ENCODE data around the gene MEX3D.

- TF ChIP-seq CTCF (IDR thresholded peaks at IDR 0.05): no peak
- TF ChIP-seq POLR2A (IDR thresholded peaks at IDR 0.05): no peak
- no peak for TF ChIP-seq EP300 (IDR thresholded peaks at IDR 0.05)
These were observed 41.0 kb downstream of the MEX3D start for GRCh38 chr19:1526979-1527649.

Data from gastroesophageal sphincter (tissue), 3 donors.